Articular chondrocyte of knee joint (primary cell): ENCODE results near the gene CRAT. TPM values are rescaled to one million over a fixed set of nuclear protein-coding genes. Genes with fewer than 3 reads are reported as not detected.

Source experiments
- total RNA-seq: library from RNA; depleted of rRNA; stranded (reverse); fragments of >200 nt; gene quantifications from 2 replicates; pipeline ENCODE4 v1.2.3, GENCODE V29; 2012

The CRAT gene
- 54.6 and 60.5 TPM in 2 replicates for total RNA-seq

GRCh38 chr9:129110740-129111527 lies at the start of gene CRAT, which contains the start of gene PTPA:
TSS of gene CRAT (minus strand) at chr9:129110793. CDS start at chr9:129110509, 284 bp downstream.
TSS of gene PTPA (plus strand) at chr9:129111415. CDS start at chr9:129111601, 186 bp downstream.

GRCh38 chr9:129080601-129081387 lies 29.8 kb downstream of the CRAT start, which contains the start of gene DOLPP1:
TSS of gene DOLPP1 (plus strand) at chr9:129081111. CDS start at chr9:129081132, 21 bp downstream.

Other genes starting within 250 kb of the CRAT start
- gene KYAT1, start 228.8 kb downstream of the CRAT start, total RNA-seq: 2.9 TPM in 2 replicates
- gene LRRC8A, start 228.7 kb downstream of the CRAT start, total RNA-seq: 26.7 and 29.1 TPM in 2 replicates
- 9.1 and 10.3 TPM in 2 replicates for gene PHYHD1, start 189.8 kb downstream of the CRAT start, total RNA-seq
- gene DOLK, start 163.2 kb downstream of the CRAT start, total RNA-seq: 21.1 and 25.6 TPM in 2 replicates
- gene NUP188, start 163.1 kb downstream of the CRAT start, total RNA-seq: 40.2 and 42.9 TPM in 2 replicates
- gene SH3GLB2, start 82.5 kb downstream of the CRAT start, total RNA-seq: 27.7 and 30.8 TPM in 2 replicates
- gene MIGA2, start 74.2 kb downstream of the CRAT start, total RNA-seq: 15.1 and 16.2 TPM in 2 replicates
- 8.4 and 8.6 TPM in 2 replicates for gene DOLPP1, start 29.7 kb downstream of the CRAT start, total RNA-seq
- gene PTPA, start 622 bp upstream of the CRAT start, total RNA-seq: 81.1 and 92.1 TPM in 2 replicates
- gene IER5L, start 67.5 kb upstream of the CRAT start, total RNA-seq: 52.7 and 55.3 TPM in 2 replicates